ENCODE measurements around the gene RGS7BP.
"Not testable (repeated sequence)": the region's sequence is repeated elsewhere in the genome, so short reads cannot be mapped to it uniquely, and the experiment has no call there.

Gene RGS7BP

DNA sequence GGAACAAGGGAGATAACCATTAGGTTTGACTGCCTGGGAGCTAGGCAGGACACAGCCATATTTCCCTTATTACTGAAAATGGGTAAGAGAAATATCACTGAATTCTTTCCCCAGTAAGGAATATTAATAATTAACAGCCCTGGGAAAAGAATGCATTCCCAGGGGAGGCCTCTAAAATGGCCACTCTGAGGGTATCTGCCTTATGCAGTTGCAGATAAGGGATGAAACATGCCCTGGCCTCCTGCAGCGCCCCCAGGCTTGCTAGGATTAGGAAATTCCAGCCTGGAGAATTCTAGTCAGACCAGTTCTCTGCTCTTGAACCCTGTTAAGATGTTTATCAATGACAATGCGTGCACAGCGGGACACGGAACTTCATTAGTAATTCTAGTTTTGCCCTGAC lies 52.8 kb downstream of the RGS7BP start:
- not testable (repeated sequence) for DNase-seq (ENCODE audit: low read depth)

DNA sequence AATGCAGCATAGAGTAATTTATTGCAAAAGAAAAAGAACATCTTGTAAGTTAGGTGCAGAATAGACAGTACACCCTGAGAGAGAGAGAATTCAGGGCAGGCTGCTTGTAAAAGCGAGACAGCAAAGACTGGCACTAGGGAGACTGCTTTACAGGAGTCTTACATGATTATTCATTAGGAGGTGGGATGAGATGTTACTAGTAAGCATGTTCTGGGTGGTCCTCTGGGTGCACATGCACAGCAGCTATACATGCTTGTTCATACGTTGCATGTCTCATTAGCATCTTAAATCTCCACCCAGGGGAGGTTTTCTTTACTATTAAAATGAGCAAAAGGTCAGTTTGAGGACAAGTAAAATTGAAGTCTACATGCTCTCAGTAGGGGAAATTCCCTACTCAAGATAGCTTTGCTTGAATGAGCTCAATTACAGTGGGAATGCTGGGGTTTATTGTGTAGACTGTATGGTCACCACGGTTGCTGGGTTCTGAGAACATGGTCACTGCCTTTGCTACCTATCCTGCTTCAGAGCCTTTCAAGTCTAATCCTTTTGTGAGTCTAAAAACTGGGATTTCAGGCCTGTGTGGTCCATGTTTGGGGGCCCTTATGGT lies 60.6 kb downstream of the RGS7BP start:
- DNase-seq (ENCODE audit: low read depth), result no peak

DNA sequence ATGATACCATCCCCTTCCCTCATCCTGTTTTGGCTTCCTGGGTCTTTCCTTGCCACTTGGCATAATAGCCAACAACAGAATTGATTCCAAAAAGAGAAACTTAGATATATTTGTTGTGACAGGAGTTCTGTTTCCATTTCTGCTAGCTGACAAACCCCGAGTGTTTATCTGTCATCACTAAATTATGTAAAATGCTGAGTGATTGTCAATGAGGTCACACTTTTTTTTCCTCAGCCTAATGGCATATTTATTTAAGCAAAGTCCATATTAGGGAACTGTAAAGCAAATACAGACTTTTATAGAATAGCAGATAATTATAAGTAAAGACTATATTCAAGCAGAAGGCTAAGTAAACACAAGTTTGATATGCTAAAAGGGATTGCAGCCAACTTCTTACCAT lies 64.0 kb downstream of the RGS7BP start:
- no peak for DNase-seq (ENCODE audit: low read depth)

DNA sequence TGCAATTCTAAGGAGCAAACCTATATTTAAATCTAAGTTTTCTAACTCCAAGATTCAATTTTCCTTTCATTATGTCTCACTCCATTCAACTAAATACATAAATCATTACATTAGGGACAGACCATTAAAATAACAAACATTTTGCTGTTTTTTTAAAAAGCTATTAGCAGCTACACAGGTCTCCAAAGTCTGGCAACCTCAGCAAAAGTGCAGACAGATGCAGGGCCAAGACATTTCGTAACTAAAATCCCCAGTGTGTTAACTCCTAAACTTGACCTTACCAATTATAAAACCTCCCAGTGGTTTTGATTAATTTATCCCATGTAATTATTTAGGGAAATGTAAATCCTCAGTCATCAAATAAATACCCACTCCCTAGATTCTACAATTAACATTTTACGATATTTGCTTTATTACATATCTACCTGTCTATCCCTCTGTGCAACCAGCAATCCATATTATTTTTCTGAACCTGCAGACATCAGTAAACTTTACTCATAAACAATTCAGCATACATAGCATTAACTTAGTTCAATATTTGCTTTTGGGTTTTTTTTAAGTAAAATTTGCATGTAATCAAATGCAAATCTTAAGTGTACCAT lies 64.7 kb downstream of the RGS7BP start:
- DNase-seq (ENCODE audit: low read depth), result no peak

DNA sequence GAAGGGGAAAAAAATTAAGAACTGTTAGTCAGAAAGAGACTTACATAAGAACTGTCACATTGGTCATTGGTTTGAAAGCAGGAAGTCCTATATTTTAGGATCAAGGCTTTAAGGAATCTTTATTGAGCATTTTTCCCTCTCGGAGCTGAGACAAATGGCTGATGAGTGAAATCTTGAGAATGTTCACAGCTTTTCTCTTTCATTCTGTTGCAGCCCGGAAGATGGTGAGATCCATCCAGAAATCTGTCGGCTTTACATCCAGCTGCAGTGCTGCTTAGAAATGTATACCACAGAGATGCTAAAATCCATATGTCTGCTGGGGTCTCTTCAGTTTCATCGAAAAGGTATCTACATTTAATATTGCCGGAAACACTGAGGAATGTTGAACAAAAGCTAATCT lies 69.7 kb downstream of the RGS7BP start:
- DNase-seq (ENCODE audit: low read depth), result no peak

DNA sequence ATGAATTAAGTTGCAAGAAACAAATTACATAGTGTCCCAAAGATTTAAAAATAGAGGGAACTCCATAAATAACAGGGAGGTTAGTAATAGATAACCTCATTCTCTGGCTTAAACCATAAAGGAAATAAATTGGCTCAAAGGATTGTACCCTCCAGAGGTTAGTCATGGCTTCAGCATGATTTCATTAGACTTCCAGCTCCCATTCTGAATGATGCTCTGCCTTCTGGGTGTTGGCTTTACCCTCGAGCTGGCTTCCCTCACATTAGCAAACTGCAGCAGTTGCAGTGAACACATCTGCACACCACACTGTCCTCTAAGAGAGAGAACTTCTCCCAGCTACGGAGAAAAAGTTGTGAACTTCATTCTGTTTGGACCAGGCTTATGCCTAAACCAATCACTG lies 70.4 kb downstream of the RGS7BP start:
- no peak for DNase-seq (ENCODE audit: low read depth)

DNA sequence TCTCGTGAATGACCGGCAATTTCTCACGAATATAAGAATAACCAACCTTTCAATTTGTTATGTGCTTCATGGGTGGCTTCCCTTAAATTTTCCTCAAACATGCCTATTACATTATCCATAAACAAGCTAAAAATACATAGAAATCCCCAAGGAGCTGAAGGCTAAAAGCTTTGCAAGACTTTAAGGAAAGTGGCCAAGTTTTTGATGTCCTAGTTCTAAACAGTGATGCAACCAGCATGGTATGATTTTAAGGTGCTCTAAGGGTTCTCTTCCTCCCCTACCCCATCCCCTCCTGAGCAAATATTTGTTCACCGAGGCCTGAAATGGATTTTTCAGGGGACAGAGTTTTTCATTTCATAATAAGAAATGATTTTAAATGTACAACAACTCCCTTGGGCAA lies 79.8 kb downstream of the RGS7BP start:
- no peak for DNase-seq (ENCODE audit: low read depth)

DNA sequence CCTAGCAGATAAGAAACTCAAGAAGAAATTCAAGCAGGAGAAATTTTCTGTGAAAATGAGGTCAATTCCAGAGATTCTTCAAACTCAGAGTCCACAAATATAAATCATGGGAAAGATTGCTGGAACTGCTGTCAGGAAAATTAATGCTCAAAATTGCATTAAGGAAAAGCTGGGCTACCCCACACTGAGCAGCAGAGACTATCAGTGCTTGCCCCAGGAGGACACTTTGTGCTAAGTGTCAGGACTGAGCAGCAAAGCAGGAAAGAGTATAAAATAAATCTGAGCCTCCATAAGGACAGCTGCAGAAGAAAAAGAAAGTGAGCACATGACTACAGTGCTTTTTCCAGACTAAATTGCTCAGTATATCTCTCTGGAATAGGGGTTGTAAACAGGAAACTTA lies 81.6 kb downstream of the RGS7BP start:
- DNase-seq (ENCODE audit: low read depth), result no peak

DNA sequence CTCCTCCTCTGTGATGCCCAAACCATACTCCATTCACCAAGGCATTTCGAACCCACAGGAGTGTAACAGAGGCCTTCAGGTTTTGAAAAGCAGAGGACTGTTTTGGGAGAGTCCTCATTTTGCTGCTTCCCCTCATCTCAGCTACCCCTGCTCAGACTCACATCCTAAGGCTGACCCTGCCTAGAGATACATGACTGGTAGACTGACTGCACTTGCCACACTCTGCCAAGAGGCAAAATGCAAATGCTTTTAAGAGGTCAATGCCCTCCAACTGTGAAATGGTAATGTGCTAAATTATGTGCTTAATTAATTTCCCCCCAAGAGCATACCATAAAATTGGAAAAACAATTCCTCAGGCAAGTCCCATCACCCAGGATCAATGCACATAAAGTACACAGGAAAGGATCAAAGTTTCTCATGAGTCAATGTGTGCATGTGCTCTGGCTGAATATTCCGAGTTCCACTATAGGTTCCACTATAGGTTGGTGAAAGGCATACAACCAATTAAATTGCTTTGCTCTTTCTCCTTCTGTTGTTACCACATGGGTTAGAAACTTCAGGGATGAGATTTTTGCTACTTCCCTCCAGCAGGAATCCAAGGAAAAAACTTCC lies 87.0 kb downstream of the RGS7BP start:
- no peak for DNase-seq (ENCODE audit: low read depth)

DNA sequence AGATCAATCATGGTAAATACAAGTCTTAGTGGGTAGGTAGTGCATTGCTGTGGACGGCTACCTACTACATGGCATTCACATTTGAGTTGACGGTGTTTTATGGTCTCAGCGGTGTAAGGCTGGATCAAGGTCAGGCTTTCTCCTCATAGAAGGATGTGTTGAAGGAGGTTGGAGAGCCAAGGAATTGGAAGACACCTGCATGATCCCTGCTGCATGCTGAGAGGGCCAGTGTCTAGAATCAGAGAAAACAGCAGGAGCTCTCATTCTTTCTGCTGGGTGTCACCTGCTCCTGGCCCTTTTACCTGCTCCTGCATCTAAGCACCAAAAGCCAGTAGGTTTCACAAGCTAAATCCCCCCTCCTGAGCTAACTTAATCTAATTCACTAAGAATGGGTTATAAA lies 88.2 kb downstream of the RGS7BP start:
- DNase-seq (ENCODE audit: low read depth), result no peak

DNA sequence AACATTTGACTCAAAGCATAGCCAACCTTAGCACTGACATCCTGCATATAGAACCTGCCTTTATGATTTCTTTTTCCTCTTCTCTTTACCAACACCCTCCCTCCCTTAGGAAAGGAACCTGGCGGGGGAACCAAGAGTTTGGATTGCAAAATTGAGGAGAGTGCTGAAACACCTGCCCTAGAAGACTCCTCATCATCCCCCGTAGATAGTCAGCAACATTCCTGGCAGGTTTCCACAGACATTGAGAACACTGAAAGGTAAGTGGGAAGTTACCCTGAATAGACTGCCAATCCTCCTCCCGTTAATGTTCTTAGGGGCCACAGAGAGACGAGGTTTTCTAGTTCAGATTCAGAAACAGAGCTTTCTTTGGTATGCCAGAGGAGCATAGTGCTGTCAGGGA lies 88.8 kb downstream of the RGS7BP start:
- no peak for DNase-seq (ENCODE audit: low read depth)

DNA sequence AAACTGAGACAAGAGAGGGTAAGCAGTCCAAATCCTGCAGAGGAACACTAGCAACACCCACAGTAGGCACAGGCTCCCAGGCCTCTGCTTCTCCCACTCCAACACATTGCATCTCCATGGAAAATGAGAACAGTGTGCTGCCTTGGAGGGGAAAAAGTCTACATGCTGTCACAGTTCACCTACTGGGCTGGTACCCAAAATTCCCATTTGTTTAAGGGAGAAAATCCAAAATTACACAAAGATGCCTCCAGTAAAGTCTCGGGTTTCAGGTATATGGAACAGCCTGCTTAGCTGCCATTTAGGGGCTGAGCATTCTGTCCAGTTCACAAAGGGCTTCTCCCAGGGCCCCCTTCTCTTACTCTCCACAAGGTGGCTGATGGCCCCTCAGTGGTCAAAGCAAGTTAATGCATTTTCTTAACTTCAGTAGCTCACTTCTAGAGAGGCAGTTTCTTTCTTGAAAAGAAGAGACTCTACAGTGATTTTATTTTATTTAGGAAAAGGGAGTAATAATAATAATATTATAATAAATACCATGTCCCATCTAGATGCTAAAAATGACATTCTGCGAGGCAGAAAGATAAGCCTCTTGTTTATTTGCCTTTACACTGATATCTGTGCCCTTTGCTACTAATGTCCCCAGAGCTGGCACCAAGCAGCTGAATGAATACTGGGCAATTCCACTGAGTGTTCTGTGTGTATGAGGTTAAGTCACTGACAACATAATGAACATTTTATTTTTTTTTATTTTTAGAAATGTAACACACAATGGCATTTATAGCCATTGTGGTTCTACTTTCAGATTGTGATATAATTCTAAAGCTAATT lies 89.4 kb downstream of the RGS7BP start:
- no peak for DNase-seq (ENCODE audit: low read depth)

DNA sequence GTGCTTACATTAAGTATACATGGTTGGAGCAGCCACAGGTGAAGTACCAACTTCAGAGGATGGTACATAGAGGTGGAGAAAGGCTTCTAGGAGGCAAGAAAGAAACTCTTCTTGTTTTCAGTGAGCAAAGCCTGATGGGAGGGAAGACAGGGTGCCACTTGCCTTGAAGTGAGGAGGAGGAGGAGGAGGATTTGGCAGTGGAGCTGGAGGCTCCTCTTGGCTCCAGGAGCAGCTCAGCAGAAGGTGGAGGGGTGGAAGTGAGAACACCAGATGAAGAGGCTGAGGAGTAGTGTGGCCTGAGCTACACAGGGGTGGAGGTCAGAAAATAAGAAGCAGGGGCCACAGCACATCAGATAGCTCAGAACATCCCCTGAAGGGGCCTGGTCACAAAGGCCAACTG lies 93.4 kb downstream of the RGS7BP start:
- DNase-seq (ENCODE audit: low read depth), result no peak

DNA sequence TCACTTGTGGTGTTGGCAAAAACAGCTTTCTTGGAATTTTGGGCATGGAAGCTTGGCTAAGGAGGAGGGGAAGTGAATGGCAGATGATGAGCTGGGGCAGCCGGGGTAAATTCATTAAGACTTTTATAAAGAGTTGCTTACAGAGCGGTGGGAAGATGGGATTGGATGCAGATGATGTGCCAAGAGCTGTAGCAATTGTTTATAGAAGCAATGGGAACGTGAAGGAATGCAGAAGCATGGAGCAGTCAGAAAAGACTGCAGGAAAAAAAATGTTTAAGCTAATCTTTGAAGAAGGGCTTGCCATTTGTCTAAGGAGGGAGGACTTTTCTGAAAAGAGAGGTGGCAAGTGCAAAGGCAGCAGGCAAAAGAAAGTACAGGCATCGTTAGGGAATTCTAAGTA lies 97.9 kb downstream of the RGS7BP start:
- no peak for DNase-seq (ENCODE audit: low read depth)

DNA sequence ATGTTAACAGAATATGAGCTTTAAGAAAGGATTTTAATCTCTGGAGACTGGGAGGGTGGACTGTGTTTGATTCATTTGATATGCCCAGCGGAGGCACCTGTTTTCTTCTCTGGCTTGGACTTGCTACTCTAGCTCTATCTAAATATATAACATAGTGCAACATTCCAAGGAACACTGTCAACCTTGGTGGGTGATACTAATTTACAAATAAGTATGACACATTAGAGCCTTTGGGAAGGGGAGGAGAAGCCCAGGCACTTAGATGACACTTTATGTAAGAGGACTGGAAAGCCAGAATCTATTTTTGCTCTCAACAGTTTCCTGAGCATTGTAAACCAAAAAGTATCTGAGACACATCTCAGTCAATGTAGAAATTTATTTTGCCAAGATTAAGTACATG lies 101.1 kb downstream of the RGS7BP start:
- no peak for DNase-seq (ENCODE audit: low read depth)

DNA sequence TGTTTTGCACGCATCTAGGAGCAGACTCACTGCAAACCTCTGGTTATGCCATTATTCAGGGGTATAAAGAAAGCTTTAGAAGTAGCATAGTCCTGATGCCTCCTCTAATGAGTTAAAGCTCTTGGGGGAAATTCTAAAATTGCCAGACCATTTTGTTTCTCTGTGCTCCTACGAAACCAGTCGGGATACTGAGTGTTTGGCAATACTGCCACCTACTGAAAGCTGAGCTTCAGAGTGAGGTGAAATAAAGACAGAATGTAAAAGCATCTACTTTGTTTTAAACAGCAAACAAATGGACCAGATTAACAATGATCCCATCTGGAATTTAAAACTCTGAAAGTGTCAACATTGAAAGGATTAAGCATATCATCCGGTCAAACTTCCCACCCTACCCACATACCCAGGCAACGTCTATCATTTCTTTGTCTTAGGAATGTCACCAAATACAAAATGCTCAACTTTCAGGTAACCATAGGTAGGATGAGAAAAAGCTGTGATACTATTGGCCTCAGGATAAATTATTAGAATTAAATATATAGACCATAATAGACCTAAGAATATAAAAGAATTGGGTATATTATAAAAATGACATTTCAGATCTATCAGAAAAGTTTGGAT lies 106.6 kb downstream of the RGS7BP start:
- no peak for DNase-seq (ENCODE audit: low read depth)

DNA sequence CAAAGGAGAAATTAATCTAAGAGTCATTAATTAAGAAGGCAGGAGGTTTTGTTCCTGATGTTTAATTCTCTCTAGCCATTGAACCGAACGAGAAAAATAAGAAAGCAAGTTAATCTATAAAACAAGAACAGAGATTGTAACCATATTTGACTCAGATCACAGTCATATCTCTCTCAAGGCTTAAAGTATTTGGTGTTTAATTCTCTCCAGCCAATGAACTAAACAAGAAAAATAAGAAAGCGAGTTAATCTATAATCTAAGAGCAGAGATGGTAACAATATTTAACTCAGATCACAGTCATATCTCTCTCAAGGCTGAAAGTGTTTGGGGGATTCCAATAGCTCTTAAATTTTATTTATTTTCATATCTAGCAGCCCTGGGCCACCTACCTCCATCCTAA lies 110.1 kb downstream of the RGS7BP start:
- no peak for DNase-seq (ENCODE audit: low read depth)

DNA sequence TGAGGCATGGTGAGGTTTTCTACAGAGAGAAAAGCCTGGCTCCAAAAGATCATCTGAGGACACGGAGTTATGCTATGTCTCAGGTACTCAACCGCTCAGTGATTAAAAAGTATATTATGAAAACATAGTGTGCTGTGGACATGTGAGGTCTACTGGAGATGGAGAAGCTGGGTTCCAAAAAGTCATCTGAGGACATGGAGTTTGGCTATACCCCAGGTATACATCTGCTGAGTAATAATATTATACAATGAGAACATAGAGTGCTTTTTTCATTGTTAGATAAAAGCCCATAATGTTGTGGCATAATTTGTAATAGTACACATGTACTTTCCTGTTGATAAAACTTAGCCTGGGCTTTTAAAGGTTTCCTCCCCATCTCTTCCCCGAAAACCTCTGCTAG lies 113.8 kb downstream of the RGS7BP start:
- no peak for DNase-seq (ENCODE audit: low read depth)

DNA sequence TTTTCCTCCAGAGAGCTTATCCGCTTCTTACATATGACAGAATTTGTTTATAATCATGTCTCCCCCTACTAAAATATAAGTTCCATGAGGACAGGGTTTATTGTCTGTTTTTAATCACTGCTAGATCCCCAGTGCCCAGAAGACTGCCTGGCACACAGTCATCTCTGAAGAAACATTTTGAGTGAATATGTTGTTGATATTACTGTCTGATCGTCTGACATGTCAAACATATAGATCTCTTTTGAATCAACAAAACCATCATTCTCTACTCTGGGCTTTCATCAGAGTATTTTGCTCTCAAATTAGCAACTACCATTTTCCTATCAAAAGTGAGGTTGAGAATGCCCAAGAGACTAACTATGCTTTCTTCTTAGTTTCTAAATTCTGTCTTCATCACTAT lies 117.2 kb downstream of the RGS7BP start:
- DNase-seq (ENCODE audit: low read depth), result no peak

DNA sequence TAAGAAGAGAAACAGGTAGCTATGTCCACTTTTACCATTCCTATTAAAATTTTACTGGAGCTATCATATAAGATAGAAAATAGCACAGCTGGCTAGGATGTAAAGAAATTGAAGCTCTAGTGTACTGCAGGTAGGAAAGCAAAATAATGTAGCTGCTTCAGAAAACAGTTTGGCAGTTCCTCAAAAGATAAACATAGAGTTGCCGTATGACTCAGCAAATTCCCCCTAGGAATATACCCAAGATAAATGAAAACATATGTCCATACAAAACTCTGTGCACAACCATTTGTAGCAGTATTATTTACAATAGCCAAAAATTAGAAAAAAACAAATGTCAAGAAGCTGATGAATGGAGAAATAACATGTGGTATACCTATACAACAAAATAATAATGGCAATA lies 119.9 kb downstream of the RGS7BP start:
- DNase-seq (ENCODE audit: low read depth), result no peak

DNA sequence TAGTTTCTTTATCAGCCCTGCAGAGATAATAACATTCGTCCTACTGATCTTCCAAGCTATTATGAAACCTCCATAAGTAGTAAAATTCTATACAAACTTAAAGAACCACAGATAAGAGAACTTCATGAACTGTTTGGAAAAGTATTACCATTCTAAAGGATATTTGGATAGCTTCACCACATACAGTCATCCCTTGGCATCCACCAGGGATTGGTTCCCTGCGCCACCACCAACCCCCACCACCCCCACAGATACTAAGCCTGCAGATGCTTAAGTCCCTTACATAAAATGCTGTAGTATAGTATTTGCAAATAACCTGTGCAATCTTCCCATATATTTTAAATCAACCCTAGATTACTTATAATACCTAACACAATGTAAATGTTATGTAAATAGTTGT lies 123.1 kb downstream of the RGS7BP start:
- DNase-seq (ENCODE audit: low read depth), result no peak

DNA sequence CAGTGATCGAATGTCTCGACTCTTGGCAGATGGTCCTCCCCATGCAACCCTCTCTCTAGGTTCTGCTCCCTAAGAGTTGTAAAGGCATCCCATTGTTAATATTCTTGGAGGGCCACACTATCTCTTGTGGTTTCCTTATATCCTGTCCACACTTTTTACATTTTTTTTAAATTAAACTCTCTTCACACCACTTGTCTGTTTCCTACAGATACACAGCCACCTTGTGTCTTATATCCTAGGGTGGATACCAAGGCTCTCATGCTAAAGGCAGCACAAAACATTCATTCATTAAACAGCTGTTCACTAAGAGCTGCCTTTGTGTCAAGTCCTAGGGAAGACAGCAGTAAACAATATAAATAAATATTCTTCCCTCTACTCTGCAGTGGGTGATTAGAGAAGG lies 124.0 kb downstream of the RGS7BP start:
- no peak for DNase-seq (ENCODE audit: low read depth)

DNA sequence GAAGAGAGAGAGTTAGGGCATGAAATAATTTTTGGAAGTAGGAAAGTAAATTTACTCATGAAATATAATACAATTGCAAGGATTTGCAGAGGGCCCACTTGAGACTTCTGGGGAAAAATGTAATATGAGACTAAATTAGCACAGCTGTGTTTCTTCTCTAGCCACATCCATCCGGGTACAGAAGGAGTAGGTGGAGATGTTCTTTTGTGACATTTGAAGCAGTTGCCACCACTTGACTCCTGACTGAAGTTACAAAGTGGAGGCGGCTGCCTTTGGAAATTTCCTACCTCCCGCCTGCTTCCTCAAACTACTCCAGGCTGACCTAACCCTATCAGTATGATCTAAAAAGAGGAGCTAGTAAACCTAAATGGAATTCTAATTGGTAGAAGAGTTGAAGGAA lies 126.4 kb downstream of the RGS7BP start:
- DNase-seq (ENCODE audit: low read depth), result no peak
